Fibroblast of lung (primary cell): ENCODE measurements around the gene KLK13.

ENCODE experiments used
- EZH2 ChIP-seq: IDR thresholded peaks from 2 replicates; pipeline ENCODE4 v1.5.1; 2012; ENCODE audit warnings: low read length, control low read depth, mild to moderate bottlenecking; ENCODE audit errors: missing control alignments
- TF ChIP-seq, protein P1 (sequence below), 2 donors: IDR thresholded peaks in 1 of 2; conservative IDR thresholded peaks in 1 of 2; 1 replicate in 1 of 2; 2 replicates in 1 of 2; pipeline ENCODE4 v1.5.1; 2011 to 2012; ENCODE audit warnings: low read length in 2 of 2, control low read depth in 1 of 2, inconsistent platforms in 1 of 2, low read depth in 1 of 2, mild to moderate bottlenecking in 1 of 2

DNA sequence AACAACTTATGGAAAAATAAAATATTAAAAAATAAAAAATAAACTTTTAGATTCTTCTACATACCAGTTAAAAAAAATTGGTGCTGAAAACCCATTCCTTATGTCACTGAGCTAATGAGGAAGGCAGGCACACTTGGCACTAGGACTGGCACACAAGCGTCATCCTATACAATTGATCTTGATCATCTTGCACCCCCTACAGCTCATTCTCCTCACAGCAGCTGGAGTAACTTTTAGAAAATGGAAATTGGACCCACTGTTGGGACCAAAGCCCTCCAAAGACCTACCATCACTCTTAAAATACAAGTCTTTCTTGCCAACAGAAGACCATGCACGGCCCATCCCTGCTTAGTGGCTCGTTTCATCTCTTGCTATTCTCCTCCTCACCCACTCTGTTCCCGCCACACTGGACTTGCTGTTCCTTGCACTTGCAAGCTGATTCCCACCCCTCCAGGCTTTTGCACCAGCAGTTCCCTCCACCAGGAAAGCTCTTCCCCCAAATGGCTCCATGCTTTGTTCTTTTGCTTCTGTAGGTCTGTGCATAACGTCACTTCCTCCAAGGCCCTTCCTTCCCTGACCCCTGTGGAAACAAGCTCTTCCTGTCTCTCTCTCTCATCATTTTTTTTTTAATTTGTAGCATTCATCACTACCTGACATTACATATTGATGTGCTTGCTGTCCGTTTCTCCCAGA, 31.7 kb upstream of the KLK13 start:
- no peak for TF ChIP-seq EZH2
- TF ChIP-seq, protein P1, sequence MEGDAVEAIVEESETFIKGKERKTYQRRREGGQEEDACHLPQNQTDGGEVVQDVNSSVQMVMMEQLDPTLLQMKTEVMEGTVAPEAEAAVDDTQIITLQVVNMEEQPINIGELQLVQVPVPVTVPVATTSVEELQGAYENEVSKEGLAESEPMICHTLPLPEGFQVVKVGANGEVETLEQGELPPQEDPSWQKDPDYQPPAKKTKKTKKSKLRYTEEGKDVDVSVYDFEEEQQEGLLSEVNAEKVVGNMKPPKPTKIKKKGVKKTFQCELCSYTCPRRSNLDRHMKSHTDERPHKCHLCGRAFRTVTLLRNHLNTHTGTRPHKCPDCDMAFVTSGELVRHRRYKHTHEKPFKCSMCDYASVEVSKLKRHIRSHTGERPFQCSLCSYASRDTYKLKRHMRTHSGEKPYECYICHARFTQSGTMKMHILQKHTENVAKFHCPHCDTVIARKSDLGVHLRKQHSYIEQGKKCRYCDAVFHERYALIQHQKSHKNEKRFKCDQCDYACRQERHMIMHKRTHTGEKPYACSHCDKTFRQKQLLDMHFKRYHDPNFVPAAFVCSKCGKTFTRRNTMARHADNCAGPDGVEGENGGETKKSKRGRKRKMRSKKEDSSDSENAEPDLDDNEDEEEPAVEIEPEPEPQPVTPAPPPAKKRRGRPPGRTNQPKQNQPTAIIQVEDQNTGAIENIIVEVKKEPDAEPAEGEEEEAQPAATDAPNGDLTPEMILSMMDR (conservative IDR thresholded peaks at IDR 0.05 in 1 of 2, IDR thresholded peaks at IDR 0.05 in 1 of 2; ENCODE audit: low read depth in 1 of 2, low read length in 2 of 2): peak; percentile 13 to 31
